ENCODE data around the gene C11orf68. TPM values are rescaled to one million over a fixed set of nuclear protein-coding genes. Genes with fewer than 3 reads are reported as not detected.
"Not testable (repeated sequence)": the region's sequence is repeated elsewhere in the genome, so short reads cannot be mapped to it uniquely, and the experiment has no call there.

Gene C11orf68
- polyA plus RNA-seq, 12 donors: 26.1 to 37.7 (median 30.8) TPM; not detected in 1

DNA sequence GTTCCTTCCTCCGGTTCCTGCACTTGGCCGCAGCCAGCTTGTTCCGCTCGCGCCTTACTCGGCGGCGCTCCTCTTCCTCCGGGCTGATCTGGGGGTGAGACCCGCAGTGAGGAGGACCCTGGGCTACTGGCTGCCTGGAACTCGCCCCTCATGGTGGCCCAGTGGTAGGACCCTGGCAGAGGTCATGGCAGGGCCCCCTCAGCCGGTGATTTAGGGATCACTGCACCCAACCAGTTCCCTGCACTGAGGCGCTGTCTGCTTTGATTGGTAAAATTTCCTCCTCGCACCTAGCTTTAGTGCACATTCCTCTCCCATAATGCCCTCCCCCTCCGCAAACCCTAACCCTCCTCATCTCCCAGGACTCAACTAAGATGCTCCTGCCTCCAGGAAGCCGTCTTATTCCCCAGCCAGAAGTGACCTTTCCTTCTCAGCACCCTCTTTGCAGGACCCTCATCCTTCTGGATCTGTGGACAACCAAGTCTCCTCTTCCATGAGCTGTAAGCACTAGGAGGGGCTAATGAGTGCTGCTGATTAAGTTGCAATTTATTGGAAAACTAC, 24.7 kb downstream of the C11orf68 start:
- no peak for DNase-seq

GRCh38 chr11:65892661-65893317, 26.1 kb downstream of the C11orf68 start:
- DNase-seq: no peak

GRCh38 chr11:65892137-65892540, 26.7 kb downstream of the C11orf68 start:
- DNase-seq: not testable (repeated sequence)

DNA sequence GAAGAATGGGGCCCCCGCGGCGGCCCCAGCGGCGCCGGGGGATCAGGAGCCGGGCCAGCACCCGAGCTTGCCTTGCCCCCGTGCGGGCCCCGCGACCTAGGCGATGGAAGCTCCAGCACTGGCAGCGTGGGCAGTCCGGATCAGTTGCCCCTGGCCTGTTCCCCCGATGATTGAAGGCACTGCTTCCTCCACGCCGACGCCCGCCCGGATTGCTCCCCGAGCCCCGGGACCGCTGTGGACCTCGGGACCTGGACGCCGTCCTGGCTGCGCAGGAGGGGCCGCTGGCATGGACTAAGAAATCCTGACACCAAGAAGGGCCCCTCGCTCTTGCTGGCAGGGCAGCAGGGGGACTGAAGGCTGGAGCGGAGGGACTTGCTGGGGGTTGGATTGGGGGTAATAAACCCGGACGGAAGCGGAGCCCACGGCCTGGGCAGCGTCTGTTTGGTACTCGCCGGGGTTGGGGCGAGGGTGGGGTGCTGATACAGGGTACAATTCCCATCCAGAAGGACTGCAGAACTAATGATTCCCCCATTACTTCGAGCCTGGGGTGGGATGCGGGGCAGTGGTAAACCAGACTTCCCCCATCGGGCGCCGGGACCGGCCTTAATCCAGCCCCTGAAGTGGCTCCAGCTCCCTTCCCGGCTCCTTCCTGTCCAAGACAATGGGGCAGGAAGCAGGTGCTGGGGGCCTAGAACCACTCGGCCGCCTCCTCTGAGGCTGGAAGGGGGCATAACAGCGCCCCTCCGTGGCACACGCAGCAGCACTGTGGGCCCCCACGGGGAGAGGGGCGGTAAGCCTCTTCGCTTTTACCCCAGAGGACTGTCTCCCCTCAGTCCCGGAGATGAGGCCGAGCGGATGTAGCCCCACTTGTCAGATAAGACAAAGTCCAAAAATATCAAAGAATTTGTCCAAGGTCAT, 27.4 kb downstream of the C11orf68 start:
- no peak for DNase-seq

GRCh38 chr11:65890324-65891218, 28.3 kb downstream of the C11orf68 start, which contains the start of gene CCDC85B:
Gene CCDC85B (plus strand): TSS chr11:65890673. CDS start chr11:65890784, 111 bp downstream.
- DNase-seq: peak; percentile 98

DNA sequence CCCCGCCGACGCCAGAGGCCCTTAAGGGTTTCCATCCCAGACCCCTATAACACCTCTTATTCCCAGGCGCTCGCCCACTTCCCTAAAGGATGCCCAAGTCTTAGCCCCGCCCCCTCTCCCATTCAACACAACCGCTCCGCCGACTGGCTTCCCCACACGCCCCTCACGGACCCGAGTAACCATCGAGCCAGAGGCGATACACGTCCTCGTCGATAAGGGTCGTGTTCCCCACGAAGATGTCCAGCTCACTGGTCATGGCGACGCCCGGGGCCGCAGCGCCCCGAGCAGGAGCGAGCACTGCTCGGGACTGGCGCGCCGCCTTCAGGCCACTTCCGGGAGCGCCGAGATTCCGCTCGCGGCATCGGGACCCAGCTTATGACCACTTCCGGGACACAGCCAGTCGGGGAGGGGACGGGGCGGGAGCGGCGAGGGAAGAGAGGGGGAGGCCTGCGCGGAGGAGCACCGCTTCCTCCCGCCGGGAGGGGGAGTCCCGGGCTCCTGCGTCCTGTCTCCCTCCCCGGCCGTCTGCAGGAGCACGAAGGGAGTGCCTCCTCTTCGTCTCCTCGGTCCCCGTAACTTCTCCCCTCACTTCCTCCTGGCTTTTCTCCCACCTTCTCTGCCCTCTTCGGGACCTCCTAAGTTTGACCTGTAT, 30.6 kb downstream of the C11orf68 start, which contains the start of gene FIBP:
TSS of gene FIBP (minus strand) at position 309 of the 652 bp plus-strand sequence. CDS start at position 256, 53 bp downstream.
- peak; percentile 98 for DNase-seq

DNA sequence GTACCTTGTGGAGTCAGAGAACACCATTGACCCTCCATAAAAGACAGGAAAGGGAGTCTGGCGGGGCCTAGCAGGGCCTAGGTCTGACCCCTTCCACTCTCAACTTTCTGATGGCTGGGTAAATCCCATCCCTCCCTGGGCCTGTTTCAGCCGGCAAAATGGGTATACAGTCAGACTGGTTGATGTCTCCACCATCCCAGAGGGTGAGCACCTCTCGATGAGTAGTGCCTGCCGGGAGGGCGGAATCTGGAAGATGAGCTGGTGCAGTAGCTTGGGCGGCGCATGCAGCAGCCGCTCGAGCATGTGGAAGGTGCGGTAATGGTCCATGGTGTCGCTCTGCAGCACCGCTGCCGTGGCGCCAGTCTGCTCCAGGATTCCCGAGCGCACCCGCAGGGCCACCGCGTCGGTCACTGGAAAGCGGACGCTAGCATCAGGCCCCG, 31.1 kb downstream of the C11orf68 start:
- DNase-seq: no peak

GRCh38 chr11:65886826-65887722, 31.8 kb downstream of the C11orf68 start:
- no peak for DNase-seq

GRCh38 chr11:65885808-65886536, 32.9 kb downstream of the C11orf68 start:
- no peak for DNase-seq

DNA sequence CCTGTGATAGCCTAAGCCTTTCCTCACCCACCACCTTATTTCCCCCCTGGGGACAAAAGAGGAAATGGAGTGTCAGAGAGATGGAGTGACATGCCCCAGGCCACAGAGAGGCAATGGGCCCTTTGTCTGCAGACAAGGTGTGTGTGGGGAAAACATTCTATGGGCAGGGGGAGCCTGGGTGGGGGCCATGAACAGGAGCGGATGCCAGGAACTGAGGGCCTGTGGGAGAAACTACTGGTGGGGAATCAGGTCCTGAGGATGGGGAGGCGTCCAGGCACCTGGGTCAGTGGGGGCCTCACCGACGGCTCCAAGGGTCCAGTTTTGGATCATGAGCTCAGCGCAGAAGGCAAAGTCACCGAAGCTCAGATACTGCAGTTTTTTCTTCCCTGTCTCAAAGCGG, 33.6 kb downstream of the C11orf68 start:
- no peak for DNase-seq

DNA sequence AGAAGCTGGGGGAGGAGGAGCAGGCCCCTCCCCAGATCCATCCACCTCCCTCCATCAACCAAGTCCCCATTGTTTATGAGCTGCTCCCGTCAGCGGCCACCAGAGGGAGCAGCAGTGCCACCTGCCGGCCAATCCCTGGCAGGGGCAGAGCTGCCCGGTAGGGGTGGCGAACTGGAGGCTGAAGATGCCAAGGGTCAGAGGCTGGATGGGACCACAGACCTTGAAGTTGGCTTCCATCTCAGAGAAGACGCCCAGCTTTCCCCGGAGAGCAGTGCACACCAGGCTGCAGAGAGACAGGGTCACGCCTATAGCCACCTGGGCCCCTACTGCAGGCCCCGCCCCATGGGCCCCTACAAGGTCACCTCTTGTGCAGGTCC, 34.2 kb downstream of the C11orf68 start:
- DNase-seq: no peak

- DNase-seq: no peak
Observed at GRCh38 chr11:65883786-65884715, 34.8 kb downstream of the C11orf68 start.

GRCh38 chr11:65883058-65883761, 35.7 kb downstream of the C11orf68 start:
- DNase-seq: no peak

DNA sequence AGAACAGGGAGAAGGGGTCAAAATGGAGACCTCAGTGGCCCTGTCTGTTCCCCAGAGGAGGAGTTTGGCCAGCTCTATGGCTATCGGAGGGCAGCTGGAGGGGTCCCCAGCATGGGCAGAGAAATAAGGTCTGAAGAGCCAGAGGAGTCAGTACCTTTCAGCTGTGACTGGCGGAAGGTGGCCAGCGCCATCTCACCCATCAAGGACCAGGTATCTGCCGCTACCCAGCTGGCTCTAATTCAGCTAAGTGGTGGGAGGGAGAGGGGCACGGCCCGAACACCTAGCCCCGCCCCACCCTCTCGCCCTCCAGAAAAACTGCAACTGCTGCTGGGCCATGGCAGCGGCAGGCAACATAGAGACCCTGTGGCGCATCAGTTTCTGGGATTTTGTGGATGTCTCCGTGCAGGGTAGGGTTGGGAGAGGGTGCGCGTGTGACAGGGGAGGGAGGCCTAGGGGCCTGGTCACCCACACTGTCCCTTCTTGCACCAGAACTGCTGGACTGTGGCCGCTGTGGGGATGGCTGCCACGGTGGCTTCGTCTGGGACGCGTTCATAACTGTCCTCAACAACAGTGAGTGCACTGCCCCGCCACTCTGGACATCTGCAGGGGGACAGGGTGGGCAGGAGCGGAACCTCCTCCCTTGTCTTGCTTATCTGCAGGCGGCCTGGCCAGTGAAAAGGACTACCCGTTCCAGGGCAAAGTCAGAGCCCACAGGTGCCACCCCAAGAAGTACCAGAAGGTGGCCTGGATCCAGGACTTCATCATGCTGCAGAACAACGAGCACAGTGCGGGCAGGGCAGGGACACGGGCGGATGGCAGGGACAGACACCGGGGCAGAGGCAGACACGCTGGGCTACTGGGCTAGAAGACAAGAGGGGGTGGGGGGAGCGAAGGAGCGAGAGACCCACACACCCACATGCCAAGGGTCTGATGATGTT, 36.5 kb downstream of the C11orf68 start:
- DNase-seq: no peak

DNA sequence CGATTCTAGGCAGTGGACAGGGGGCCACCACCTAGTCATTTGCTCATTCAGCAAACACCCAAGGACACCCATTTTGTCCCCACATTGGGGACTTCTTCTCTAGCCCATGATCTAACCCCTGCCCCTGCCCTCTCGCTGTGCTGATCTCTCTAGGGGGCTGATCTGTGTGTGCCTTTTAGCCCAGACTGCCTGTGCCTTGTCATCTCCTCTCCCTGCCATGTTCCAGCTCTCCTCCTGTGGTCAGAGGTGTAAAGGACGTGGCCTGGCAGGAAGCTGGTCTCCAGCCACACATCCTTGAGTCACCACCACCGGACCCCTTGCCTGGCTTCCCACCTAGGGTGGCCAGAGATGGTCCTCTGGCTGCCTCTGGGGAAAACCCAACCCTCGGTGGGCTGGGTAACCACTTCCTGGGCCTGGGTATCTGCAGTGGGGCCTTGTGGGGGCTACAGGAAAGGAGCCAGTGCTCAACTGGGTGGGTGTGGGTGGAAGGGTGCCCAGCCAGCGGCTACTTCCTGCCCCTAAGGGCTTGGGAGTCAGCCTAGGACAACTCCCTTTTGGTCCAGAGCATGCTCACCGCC, 37.9 kb downstream of the C11orf68 start:
- no peak for DNase-seq

- no peak for DNase-seq
Observed at GRCh38 chr11:65880027-65880426, 38.8 kb downstream of the C11orf68 start.

Measured in muscle of arm (tissue), 12 donors.